ENCODE data around the gene NNAT. TPM values are rescaled to one million over a fixed set of nuclear protein-coding genes. Genes with fewer than 3 reads are reported as not detected.

The NNAT gene
- total and polyA plus RNA-seq, 4 donors, result 0.09 to 0.24 TPM; not detected in 2

DNA sequence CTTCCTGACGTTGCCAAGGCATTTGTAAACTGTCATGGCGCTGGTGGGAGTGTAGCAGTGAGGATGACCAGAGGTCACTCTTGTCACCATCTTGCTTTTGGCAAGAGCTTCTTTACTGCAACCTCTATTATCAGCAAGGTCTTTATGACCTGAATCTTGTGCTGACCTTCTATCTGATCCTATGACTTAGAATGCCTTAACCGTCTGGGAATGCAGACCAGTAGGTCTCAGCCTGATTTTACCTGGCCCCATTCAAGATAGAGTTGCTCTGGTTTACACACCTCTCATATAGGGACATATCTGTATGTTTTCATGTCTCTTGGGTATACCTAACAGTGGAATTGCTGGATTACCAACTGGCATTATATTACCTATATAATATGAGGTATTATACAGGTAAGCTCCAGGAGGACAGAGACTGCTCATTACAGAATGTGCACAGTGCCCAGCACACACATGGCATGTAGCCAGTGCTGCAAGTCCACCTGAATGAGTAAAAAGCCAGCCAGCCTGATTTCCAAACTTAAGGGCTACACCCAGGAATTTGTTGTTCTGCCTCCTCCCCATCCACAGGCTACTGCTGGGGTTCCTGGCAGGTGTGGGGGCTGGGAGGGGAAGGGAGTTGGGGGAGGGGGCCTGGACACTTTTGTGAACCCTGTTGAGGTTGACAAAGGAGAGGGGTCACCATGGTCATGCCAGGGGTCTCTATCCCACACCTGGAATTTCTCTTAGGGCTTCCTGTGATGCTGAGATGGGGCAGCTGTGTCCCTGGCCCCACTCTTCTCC, 41.8 kb downstream of the NNAT start:
- H3K9ac ChIP-seq (ENCODE audit: low read depth in 1 of 2, low read length in 2 of 2), result no peak overlapping the region
- no peak overlapping the region for H3K4me3 ChIP-seq (ENCODE audit: low read depth in 1 of 3, low read length in 3 of 3)
- H3K27me3 ChIP-seq (ENCODE audit: control insufficient read depth in 4 of 4, insufficient read depth in 4 of 4, low read length in 3 of 4), result peaks cover 0 to 3% (median 0%) of the 10 kb centered on the region in 4 donors
- peaks cover 0 to 3% (median 0%) of the 10 kb centered on the region in 4 donors for H3K4me1 ChIP-seq (ENCODE audit: control insufficient read depth in 4 of 4, insufficient read depth in 4 of 4, low read length in 3 of 4)
- peaks cover 0 to 3% (median 0%) of the 10 kb centered on the region in 4 donors for H3K36me3 ChIP-seq (ENCODE audit: control insufficient read depth in 4 of 4, insufficient read depth in 3 of 4, low read depth in 1 of 4, low read length in 3 of 4)
- H3K27ac ChIP-seq (ENCODE audit: low read depth in 1 of 2, low read length in 2 of 2), result no peak overlapping the region
- no peak for DNase-seq (ENCODE audit: low spot score)
- TF ChIP-seq, protein P1, sequence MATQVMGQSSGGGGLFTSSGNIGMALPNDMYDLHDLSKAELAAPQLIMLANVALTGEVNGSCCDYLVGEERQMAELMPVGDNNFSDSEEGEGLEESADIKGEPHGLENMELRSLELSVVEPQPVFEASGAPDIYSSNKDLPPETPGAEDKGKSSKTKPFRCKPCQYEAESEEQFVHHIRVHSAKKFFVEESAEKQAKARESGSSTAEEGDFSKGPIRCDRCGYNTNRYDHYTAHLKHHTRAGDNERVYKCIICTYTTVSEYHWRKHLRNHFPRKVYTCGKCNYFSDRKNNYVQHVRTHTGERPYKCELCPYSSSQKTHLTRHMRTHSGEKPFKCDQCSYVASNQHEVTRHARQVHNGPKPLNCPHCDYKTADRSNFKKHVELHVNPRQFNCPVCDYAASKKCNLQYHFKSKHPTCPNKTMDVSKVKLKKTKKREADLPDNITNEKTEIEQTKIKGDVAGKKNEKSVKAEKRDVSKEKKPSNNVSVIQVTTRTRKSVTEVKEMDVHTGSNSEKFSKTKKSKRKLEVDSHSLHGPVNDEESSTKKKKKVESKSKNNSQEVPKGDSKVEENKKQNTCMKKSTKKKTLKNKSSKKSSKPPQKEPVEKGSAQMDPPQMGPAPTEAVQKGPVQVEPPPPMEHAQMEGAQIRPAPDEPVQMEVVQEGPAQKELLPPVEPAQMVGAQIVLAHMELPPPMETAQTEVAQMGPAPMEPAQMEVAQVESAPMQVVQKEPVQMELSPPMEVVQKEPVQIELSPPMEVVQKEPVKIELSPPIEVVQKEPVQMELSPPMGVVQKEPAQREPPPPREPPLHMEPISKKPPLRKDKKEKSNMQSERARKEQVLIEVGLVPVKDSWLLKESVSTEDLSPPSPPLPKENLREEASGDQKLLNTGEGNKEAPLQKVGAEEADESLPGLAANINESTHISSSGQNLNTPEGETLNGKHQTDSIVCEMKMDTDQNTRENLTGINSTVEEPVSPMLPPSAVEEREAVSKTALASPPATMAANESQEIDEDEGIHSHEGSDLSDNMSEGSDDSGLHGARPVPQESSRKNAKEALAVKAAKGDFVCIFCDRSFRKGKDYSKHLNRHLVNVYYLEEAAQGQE (IDR thresholded peaks at IDR 0.05), result no peak
- no peak for TF ChIP-seq TAF1 (conservative IDR thresholded peaks at IDR 0.05)
- no peak for TF ChIP-seq HNF4A (conservative IDR thresholded peaks at IDR 0.05)
- no peak for TF ChIP-seq GABPA (IDR thresholded peaks at IDR 0.05 in 1 of 2, conservative IDR thresholded peaks at IDR 0.05 in 1 of 2)
- TF ChIP-seq RAD21 (IDR thresholded peaks at IDR 0.05), result no peak
- no peak for TF ChIP-seq EGR1 (IDR thresholded peaks at IDR 0.05; ENCODE audit: low read depth in 2 of 2)
- TF ChIP-seq JUND (IDR thresholded peaks at IDR 0.05), result no peak
- TF ChIP-seq FOXA1 (IDR thresholded peaks at IDR 0.05), result no peak
- TF ChIP-seq, protein P2, sequence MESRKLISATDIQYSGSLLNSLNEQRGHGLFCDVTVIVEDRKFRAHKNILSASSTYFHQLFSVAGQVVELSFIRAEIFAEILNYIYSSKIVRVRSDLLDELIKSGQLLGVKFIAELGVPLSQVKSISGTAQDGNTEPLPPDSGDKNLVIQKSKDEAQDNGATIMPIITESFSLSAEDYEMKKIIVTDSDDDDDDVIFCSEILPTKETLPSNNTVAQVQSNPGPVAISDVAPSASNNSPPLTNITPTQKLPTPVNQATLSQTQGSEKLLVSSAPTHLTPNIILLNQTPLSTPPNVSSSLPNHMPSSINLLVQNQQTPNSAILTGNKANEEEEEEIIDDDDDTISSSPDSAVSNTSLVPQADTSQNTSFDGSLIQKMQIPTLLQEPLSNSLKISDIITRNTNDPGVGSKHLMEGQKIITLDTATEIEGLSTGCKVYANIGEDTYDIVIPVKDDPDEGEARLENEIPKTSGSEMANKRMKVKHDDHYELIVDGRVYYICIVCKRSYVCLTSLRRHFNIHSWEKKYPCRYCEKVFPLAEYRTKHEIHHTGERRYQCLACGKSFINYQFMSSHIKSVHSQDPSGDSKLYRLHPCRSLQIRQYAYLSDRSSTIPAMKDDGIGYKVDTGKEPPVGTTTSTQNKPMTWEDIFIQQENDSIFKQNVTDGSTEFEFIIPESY (IDR thresholded peaks at IDR 0.05), result no peak
- no peak for TF ChIP-seq SP1 (IDR thresholded peaks at IDR 0.05)
- no peak for TF ChIP-seq NR2F2 (IDR thresholded peaks at IDR 0.05)
- TF ChIP-seq, protein P3, sequence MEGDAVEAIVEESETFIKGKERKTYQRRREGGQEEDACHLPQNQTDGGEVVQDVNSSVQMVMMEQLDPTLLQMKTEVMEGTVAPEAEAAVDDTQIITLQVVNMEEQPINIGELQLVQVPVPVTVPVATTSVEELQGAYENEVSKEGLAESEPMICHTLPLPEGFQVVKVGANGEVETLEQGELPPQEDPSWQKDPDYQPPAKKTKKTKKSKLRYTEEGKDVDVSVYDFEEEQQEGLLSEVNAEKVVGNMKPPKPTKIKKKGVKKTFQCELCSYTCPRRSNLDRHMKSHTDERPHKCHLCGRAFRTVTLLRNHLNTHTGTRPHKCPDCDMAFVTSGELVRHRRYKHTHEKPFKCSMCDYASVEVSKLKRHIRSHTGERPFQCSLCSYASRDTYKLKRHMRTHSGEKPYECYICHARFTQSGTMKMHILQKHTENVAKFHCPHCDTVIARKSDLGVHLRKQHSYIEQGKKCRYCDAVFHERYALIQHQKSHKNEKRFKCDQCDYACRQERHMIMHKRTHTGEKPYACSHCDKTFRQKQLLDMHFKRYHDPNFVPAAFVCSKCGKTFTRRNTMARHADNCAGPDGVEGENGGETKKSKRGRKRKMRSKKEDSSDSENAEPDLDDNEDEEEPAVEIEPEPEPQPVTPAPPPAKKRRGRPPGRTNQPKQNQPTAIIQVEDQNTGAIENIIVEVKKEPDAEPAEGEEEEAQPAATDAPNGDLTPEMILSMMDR (IDR thresholded peaks at IDR 0.05; ENCODE audit: low read depth, low read length, missing input control), result no peak
- TF ChIP-seq HNF4G (IDR thresholded peaks at IDR 0.05), result no peak
- H3K9me3 ChIP-seq (ENCODE audit: control insufficient read depth in 4 of 4, low read length in 3 of 4), result no peaks in the 10 kb centered on the region
- WGBS, result 65% methylated on average over 3 of the region's 3 CpGs

DNA sequence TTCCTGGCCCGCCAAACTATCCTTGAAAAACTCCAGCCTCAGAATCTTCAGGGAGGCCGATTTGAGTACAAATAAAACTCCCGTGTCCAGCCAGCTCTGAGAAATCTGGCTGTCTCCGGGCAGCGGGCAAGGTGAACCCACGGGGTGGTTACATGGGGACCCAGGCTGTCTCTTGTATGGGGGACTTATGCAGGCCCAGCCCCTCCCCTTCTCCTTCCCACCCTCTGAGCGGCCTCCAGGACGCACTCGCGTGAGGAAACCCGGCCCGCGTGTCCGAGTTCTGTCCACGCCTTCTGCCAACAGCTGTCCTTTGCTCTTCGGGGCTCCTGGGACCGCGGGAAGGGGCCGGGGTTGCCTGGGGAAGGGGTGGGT, 43.0 kb downstream of the NNAT start:
- TF ChIP-seq GABPA (IDR thresholded peaks at IDR 0.05 in 1 of 2, conservative IDR thresholded peaks at IDR 0.05 in 1 of 2), result no peak
- TF ChIP-seq SP1 (IDR thresholded peaks at IDR 0.05), result no peak
- TF ChIP-seq RAD21 (IDR thresholded peaks at IDR 0.05), result no peak
- TF ChIP-seq RXRA (IDR thresholded peaks at IDR 0.05), result no peak
- no peak for TF ChIP-seq NR2F2 (IDR thresholded peaks at IDR 0.05)
- TF ChIP-seq FOXA1 (IDR thresholded peaks at IDR 0.05), result no peak
- TF ChIP-seq, protein P3 (IDR thresholded peaks at IDR 0.05; ENCODE audit: low read depth, low read length, missing input control), result no peak
- no peak for TF ChIP-seq HNF4G (IDR thresholded peaks at IDR 0.05)
- TF ChIP-seq EGR1 (IDR thresholded peaks at IDR 0.05; ENCODE audit: low read depth in 2 of 2), result no peak
- no peak for TF ChIP-seq FOXA2 (IDR thresholded peaks at IDR 0.05)
- Histone ChIP-seq H3K27ac (ENCODE audit: low read depth in 1 of 2, low read length in 2 of 2) (no peak overlapping the region), H3K36me3 (ENCODE audit: control insufficient read depth in 4 of 4, insufficient read depth in 3 of 4, low read depth in 1 of 4, low read length in 3 of 4) (peaks cover 0 to 3% (median 0%) of the 10 kb centered on the region in 4 donors), H3K9me3 (ENCODE audit: control insufficient read depth in 4 of 4, low read length in 3 of 4) (no peaks in the 10 kb centered on the region), H3K9ac (ENCODE audit: low read depth in 1 of 2, low read length in 2 of 2) (no peak overlapping the region), H3K4me3 (ENCODE audit: low read depth in 1 of 3, low read length in 3 of 3) (no peak overlapping the region), H3K27me3 (ENCODE audit: control insufficient read depth in 4 of 4, insufficient read depth in 4 of 4, low read length in 3 of 4) (peaks cover 0 to 3% (median 0%) of the 10 kb centered on the region in 4 donors), H3K4me1 (ENCODE audit: control insufficient read depth in 4 of 4, insufficient read depth in 4 of 4, low read length in 3 of 4) (peaks cover 0 to 3% (median 0%) of the 10 kb centered on the region in 4 donors)
- DNase-seq (ENCODE audit: low spot score), result no peak
- WGBS, result 37% methylated on average over 19 of the region's 19 CpGs
